Glutamatergic neuron (in vitro differentiated cells): ENCODE measurements around the gene DAGLB. TPM values are rescaled to one million over a fixed set of nuclear protein-coding genes. Genes with fewer than 3 reads are reported as not detected.

Source experiments
- DNase-seq: peaks from one replicate; pipeline ENCODE4 v3.0.0; 2022
- H3K27ac Mint-ChIP-seq: one replicate; pipeline ENCODE4 v1.8.0; 2020; ENCODE audit warnings: mild to moderate bottlenecking, mixed read lengths, inconsistent platforms; ENCODE audit not compliant: unreplicated experiment
- H3K27me3 Mint-ChIP-seq: one replicate; pipeline ENCODE4 v1.8.0; 2020; ENCODE audit warnings: mild to moderate bottlenecking, moderate library complexity, mixed read lengths, inconsistent platforms; ENCODE audit not compliant: unreplicated experiment
- H3K36me3 Mint-ChIP-seq: one replicate; pipeline ENCODE4 v1.8.0; 2020; ENCODE audit warnings: mild to moderate bottlenecking, mixed read lengths, inconsistent platforms; ENCODE audit not compliant: unreplicated experiment
- H3K4me1 Mint-ChIP-seq: one replicate; pipeline ENCODE4 v1.8.0; 2020; ENCODE audit warnings: mild to moderate bottlenecking, low read depth, mixed read lengths, inconsistent platforms; ENCODE audit not compliant: unreplicated experiment
- H3K4me3 Mint-ChIP-seq: one replicate; pipeline ENCODE4 v1.8.0; 2020; ENCODE audit warnings: mild to moderate bottlenecking, mixed read lengths, inconsistent platforms; ENCODE audit not compliant: unreplicated experiment
- H3K9me3 Mint-ChIP-seq: one replicate; pipeline ENCODE4 v1.8.0; 2020; ENCODE audit warnings: mild to moderate bottlenecking, moderate library complexity, mixed read lengths, inconsistent platforms; ENCODE audit not compliant: unreplicated experiment
- total RNA-seq: library from RNA; stranded (reverse); fragmentation: NEBNext Ultra II Directional; extraction: Animal tissue kit (Norgen Biotek cat#: 25700); gene quantifications from one replicate; pipeline ENCODE4 v1.2.1, GENCODE V29; 2021; ENCODE audit not compliant: unreplicated experiment
- TF ChIP-seq, protein P1 (sequence below): fragments of 200-600 bp; sonication (generic); IDR thresholded peaks from one replicate; pipeline ENCODE4 v1.5.0; 2021; ENCODE audit not compliant: partially characterized antibody, unreplicated experiment

DAGLB gene
- total RNA-seq, 1 donor from 2014 or later: 63.2 TPM

DNA sequence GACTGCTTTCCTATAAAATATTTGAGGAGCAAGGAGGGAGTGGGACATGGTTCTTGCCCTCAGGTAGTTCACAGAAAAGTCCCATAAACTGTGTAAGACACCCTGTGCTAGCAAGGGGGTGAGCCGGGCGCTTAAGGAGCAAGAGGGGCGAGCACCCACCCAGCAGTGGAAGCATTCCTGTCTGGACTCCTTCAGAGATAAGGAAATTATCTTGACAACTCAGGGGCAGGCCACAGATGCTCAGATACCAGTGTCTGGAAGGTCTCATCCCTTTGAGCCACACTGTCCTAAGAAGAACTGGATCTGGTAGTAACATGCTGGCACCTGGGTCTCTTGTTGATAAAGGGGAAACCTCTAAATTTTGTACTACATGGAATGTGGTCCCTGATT is 54.1 kb downstream of the DAGLB start:
- H3K27me3 Mint-ChIP-seq: no peaks in the 10 kb centered on the region
- no peak overlapping the region for H3K27ac Mint-ChIP-seq
- no peaks in the 10 kb centered on the region for H3K36me3 Mint-ChIP-seq
- peaks cover 16% of the 10 kb centered on the region for H3K4me1 Mint-ChIP-seq
- TF ChIP-seq, protein P1, sequence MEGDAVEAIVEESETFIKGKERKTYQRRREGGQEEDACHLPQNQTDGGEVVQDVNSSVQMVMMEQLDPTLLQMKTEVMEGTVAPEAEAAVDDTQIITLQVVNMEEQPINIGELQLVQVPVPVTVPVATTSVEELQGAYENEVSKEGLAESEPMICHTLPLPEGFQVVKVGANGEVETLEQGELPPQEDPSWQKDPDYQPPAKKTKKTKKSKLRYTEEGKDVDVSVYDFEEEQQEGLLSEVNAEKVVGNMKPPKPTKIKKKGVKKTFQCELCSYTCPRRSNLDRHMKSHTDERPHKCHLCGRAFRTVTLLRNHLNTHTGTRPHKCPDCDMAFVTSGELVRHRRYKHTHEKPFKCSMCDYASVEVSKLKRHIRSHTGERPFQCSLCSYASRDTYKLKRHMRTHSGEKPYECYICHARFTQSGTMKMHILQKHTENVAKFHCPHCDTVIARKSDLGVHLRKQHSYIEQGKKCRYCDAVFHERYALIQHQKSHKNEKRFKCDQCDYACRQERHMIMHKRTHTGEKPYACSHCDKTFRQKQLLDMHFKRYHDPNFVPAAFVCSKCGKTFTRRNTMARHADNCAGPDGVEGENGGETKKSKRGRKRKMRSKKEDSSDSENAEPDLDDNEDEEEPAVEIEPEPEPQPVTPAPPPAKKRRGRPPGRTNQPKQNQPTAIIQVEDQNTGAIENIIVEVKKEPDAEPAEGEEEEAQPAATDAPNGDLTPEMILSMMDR: no peak
- H3K9me3 Mint-ChIP-seq: peaks cover 3% of the 10 kb centered on the region
- no peak overlapping the region for H3K4me3 Mint-ChIP-seq
- DNase-seq: no peak

GRCh38 chr7:6392712-6393666 is 54.8 kb downstream of the DAGLB start:
- H3K27ac Mint-ChIP-seq: no peak overlapping the region
- TF ChIP-seq, protein P1: no peak
- H3K4me3 Mint-ChIP-seq: no peak overlapping the region
- DNase-seq: no peak
- H3K36me3 Mint-ChIP-seq: no peaks in the 10 kb centered on the region
- no peaks in the 10 kb centered on the region for H3K9me3 Mint-ChIP-seq
- H3K27me3 Mint-ChIP-seq: no peaks in the 10 kb centered on the region
- peaks cover 11% of the 10 kb centered on the region for H3K4me1 Mint-ChIP-seq

GRCh38 chr7:6389728-6390127 is 58.0 kb downstream of the DAGLB start:
- H3K27me3 Mint-ChIP-seq: no peaks in the 10 kb centered on the region
- H3K4me1 Mint-ChIP-seq: no peaks in the 10 kb centered on the region
- DNase-seq: no peak
- no peak overlapping the region for H3K4me3 Mint-ChIP-seq
- H3K27ac Mint-ChIP-seq: no peak overlapping the region
- no peaks in the 10 kb centered on the region for H3K36me3 Mint-ChIP-seq
- H3K9me3 Mint-ChIP-seq: no peaks in the 10 kb centered on the region
- TF ChIP-seq, protein P1: no peak

- TF ChIP-seq, protein P1: no peak
- Mint-ChIP-seq H3K27me3 (no peaks in the 10 kb centered on the region), H3K36me3 (no peaks in the 10 kb centered on the region), H3K4me1 (peaks cover 2% of the 10 kb centered on the region), H3K27ac (peak overlapping the region; percentile 28), H3K4me3 (no peak overlapping the region), H3K9me3 (no peaks in the 10 kb centered on the region)
- no peak for DNase-seq
Measured at GRCh38 chr7:6387734-6388294, 59.9 kb downstream of the DAGLB start.

DNA sequence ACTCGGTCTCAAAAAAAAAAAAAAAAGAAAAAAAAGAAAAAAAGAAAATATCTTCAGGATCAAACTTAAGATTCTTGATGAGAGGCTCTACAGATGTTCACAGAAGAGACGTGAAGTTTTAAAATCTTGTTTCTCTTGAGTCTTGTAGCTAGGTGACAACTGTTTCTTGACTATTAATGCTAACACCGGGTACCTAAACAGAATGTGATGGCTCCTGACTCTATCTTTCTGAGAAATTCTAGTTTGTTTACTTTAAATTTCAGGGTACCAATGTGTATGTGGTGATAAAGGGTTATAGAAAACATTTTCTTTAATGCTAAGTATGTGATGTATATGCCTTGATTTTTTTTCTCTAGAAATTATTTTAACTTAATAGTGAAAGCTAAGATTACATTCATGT is 61.0 kb downstream of the DAGLB start:
- H3K4me3 Mint-ChIP-seq: no peak overlapping the region
- peaks cover 2% of the 10 kb centered on the region for H3K9me3 Mint-ChIP-seq
- no peak overlapping the region for H3K27ac Mint-ChIP-seq

More for the DNA sequence above, 61.0 kb downstream of the DAGLB start:
- H3K36me3 Mint-ChIP-seq: no peaks in the 10 kb centered on the region
- no peak for DNase-seq
- no peaks in the 10 kb centered on the region for H3K27me3 Mint-ChIP-seq
- TF ChIP-seq, protein P1: no peak
- peaks cover 2% of the 10 kb centered on the region for H3K4me1 Mint-ChIP-seq
